ENCODE data around the gene TOE1. TPM values are rescaled to one million over a fixed set of nuclear protein-coding genes. Genes with fewer than 3 reads are reported as not detected.

Gene TOE1
- total RNA-seq, 6 experiments from 2014 or later: 9.5 to 11.7 (median 10.1) TPM

- H3K36me3 Mint-ChIP-seq (ENCODE audit: low read depth): no peaks in the 10 kb centered on the region
- no peaks in the 10 kb centered on the region; the same call in 1 of the 2 replicates for H3K27me3 Mint-ChIP-seq (ENCODE audit: insufficient read depth)
- peak; percentile 23 for DNase-seq
- no peak overlapping the region for H3K27ac Mint-ChIP-seq
- no peak; the same call in 1 of the 2 replicates for TF ChIP-seq CTCF (IDR thresholded peaks at IDR 0.05)
- no peak overlapping the region for H3K4me3 Mint-ChIP-seq
- H3K9me3 Mint-ChIP-seq: no peaks in the 10 kb centered on the region
- peaks cover under 1% of the 10 kb centered on the region; the same call in 1 of the 2 replicates for H3K4me1 Mint-ChIP-seq (ENCODE audit: low read depth)
Observed at GRCh38 chr1:45375104-45376090, 35.4 kb downstream of the TOE1 start.

- H3K9me3 Mint-ChIP-seq: no peaks in the 10 kb centered on the region
- no peak for DNase-seq
Observed at GRCh38 chr1:45378184-45378583, 38.2 kb downstream of the TOE1 start.

GRCh38 chr1:45379524-45379923 lies 39.6 kb downstream of the TOE1 start:
- H3K9me3 Mint-ChIP-seq: no peaks in the 10 kb centered on the region
- peaks cover 10% of the 10 kb centered on the region; the same call in 1 of the 2 replicates for H3K4me1 Mint-ChIP-seq (ENCODE audit: low read depth)
- no peak overlapping the region for H3K4me3 Mint-ChIP-seq
- no peaks in the 10 kb centered on the region; the same call in 1 of the 2 replicates for H3K27me3 Mint-ChIP-seq (ENCODE audit: insufficient read depth)
- no peak overlapping the region for H3K27ac Mint-ChIP-seq
- no peak for DNase-seq
- TF ChIP-seq CTCF (IDR thresholded peaks at IDR 0.05): no peak
- H3K36me3 Mint-ChIP-seq (ENCODE audit: low read depth): no peaks in the 10 kb centered on the region

More at GRCh38 chr1:45378184-45378583, 38.2 kb downstream of the TOE1 start:
- Mint-ChIP-seq H3K36me3 (ENCODE audit: low read depth) (no peaks in the 10 kb centered on the region), H3K4me3 (no peak overlapping the region), H3K27me3 (ENCODE audit: insufficient read depth) (no peaks in the 10 kb centered on the region; the same call in 1 of the 2 replicates), H3K27ac (no peak overlapping the region), H3K4me1 (ENCODE audit: low read depth) (peaks cover 10% of the 10 kb centered on the region; the same call in 1 of the 2 replicates)
- TF ChIP-seq CTCF (IDR thresholded peaks at IDR 0.05): no peak

- Mint-ChIP-seq H3K27me3 (ENCODE audit: insufficient read depth) (no peaks in the 10 kb centered on the region; the same call in 1 of the 2 replicates), H3K9me3 (no peaks in the 10 kb centered on the region), H3K27ac (no peak overlapping the region), H3K36me3 (ENCODE audit: low read depth) (no peaks in the 10 kb centered on the region), H3K4me1 (ENCODE audit: low read depth) (peaks cover 10% of the 10 kb centered on the region; the same call in 1 of the 2 replicates), H3K4me3 (no peak overlapping the region)
- no peak for DNase-seq
- no peak for TF ChIP-seq CTCF (IDR thresholded peaks at IDR 0.05)
Observed at GRCh38 chr1:45380125-45380524, 40.2 kb downstream of the TOE1 start.

- H3K27me3 Mint-ChIP-seq (ENCODE audit: insufficient read depth): no peaks in the 10 kb centered on the region; the same call in 1 of the 2 replicates
- no peak for DNase-seq
- no peak overlapping the region for H3K4me3 Mint-ChIP-seq
- H3K9me3 Mint-ChIP-seq: no peaks in the 10 kb centered on the region
- H3K4me1 Mint-ChIP-seq (ENCODE audit: low read depth): peaks cover 10% of the 10 kb centered on the region; the same call in 1 of the 2 replicates
- no peak overlapping the region for H3K27ac Mint-ChIP-seq
- H3K36me3 Mint-ChIP-seq (ENCODE audit: low read depth): no peaks in the 10 kb centered on the region
- TF ChIP-seq CTCF (IDR thresholded peaks at IDR 0.05): no peak
Observed at GRCh38 chr1:45380730-45381129, 40.8 kb downstream of the TOE1 start.
